HepG2 (cell line): Measurements from ENCODE around the gene CTU2. TPM values are rescaled to one million over a fixed set of nuclear protein-coding genes. Genes with fewer than 3 reads are reported as not detected.

ENCODE experiments used
- DPF2 ChIP-seq: sonication (generic); formaldehyde crosslinking; IDR thresholded peaks from 2 replicates; pipeline ENCODE4 v1.4.0; 2020; ENCODE audit warnings: mild to moderate bottlenecking, low read depth, missing genetic modification reagents, borderline replicate concordance
- MEIS1 ChIP-seq: sonication (generic); formaldehyde crosslinking; IDR thresholded peaks from 2 replicates; pipeline ENCODE4 v1.9.0; 2021; ENCODE audit warnings: mild to moderate bottlenecking, missing genetic modification reagents, moderate library complexity, borderline replicate concordance
- RCOR2 ChIP-seq: IDR thresholded peaks from 2 replicates; pipeline ENCODE4 v1.6.1; 2016; ENCODE audit warnings: missing biosample characterization, missing genetic modification reagents
- SOX13 ChIP-seq, 3 experiments: fragments of 450-650 bp in 1 of 3; sonication (generic) in 1 of 3; formaldehyde crosslinking in 1 of 3; IDR thresholded peaks in 2 of 3; conservative IDR thresholded peaks in 1 of 3; 2 replicates each; pipeline versions ENCODE4 v1.5.0 to v1.6.1; 2016 to 2020; ENCODE audit warnings: antibody characterized with exemption in 1 of 3, mild to moderate bottlenecking in 1 of 3, missing compliant biosample characterization in 1 of 3, missing genetic modification reagents in 1 of 3, moderate library complexity in 1 of 3
- YEATS4 ChIP-seq: sonication (generic); formaldehyde crosslinking; IDR thresholded peaks from 2 replicates; pipeline ENCODE4 v1.4.0; 2020; ENCODE audit warnings: missing genetic modification reagents, borderline replicate concordance
- ZKSCAN5 ChIP-seq: sonication (generic); formaldehyde crosslinking; IDR thresholded peaks from 2 replicates; pipeline ENCODE4 v1.5.1; 2020; ENCODE audit warnings: mild to moderate bottlenecking, missing genetic modification reagents
- ZNF382 ChIP-seq: sonication (generic); formaldehyde crosslinking; IDR thresholded peaks from 2 replicates; pipeline ENCODE4 v1.5.0; 2020; ENCODE audit warnings: missing genetic modification reagents, mild to moderate bottlenecking, borderline replicate concordance
- ZNF580 ChIP-seq: IDR thresholded peaks from 2 replicates; pipeline ENCODE4 v1.6.1; 2016; ENCODE audit warnings: low read depth, borderline replicate concordance
- polyA plus RNA-seq, 8 experiments: library from polyadenylated mRNA; depleted of rRNA in 3 of 8; stranded (reverse) in 7 of 8; unstranded in 1 of 8; fragments of >200 nt; fragmentation: Illumina TruSeq in 4 of 8; extraction: Trizol in 4 of 8; gene quantifications; 2 replicates each; pipeline versions ENCODE4 v1.2.1 to v1.2.3, GENCODE V29; 2011 to 2016; ENCODE audit warnings: low read depth in 4 of 8, missing spikeins in 1 of 8, mixed read lengths in 1 of 8; ENCODE audit not compliant: insufficient read depth in 1 of 8
- total RNA-seq, 5 experiments: library from RNA; depleted of rRNA; stranded (reverse); fragments of >200 nt; fragmentation: Illumina TruSeq; extraction: Trizol; gene quantifications; 2 replicates each; pipeline ENCODE4 v1.2.3, GENCODE V29; 2016; ENCODE audit warnings: low read depth in 1 of 5
- TF ChIP-seq, protein P1 (sequence below): sonication (generic); formaldehyde crosslinking; IDR thresholded peaks from 2 replicates; pipeline ENCODE4 v1.5.1; 2020; ENCODE audit warnings: mild to moderate bottlenecking, missing genetic modification reagents, moderate library complexity
- TF ChIP-seq, protein P2 (sequence below): sonication (generic); formaldehyde crosslinking; IDR thresholded peaks from 2 replicates; pipeline ENCODE4 v1.5.0; 2020; ENCODE audit warnings: mild to moderate bottlenecking, missing genetic modification reagents, borderline replicate concordance
- TF ChIP-seq, protein P3 (sequence below): sonication (generic); formaldehyde crosslinking; IDR thresholded peaks from 2 replicates; pipeline ENCODE4 v1.4.0; 2020; ENCODE audit warnings: missing genetic modification reagents
- TF ChIP-seq, protein P4 (sequence below): sonication (generic); formaldehyde crosslinking; IDR thresholded peaks from 2 replicates; pipeline ENCODE4 v1.4.0; 2020; ENCODE audit warnings: missing genetic modification reagents, mild to moderate bottlenecking, borderline replicate concordance

The CTU2 gene
- total and polyA plus RNA-seq, 2 of the 13 experiments (the other 11 are each of a cell fraction or from before 2014, with no cell fraction given) = 13.3 to 21.9 TPM

GRCh38 chr16:88700636-88701482, 5.4 kb upstream of the CTU2 start (continued):
- TF ChIP-seq, protein P1, sequence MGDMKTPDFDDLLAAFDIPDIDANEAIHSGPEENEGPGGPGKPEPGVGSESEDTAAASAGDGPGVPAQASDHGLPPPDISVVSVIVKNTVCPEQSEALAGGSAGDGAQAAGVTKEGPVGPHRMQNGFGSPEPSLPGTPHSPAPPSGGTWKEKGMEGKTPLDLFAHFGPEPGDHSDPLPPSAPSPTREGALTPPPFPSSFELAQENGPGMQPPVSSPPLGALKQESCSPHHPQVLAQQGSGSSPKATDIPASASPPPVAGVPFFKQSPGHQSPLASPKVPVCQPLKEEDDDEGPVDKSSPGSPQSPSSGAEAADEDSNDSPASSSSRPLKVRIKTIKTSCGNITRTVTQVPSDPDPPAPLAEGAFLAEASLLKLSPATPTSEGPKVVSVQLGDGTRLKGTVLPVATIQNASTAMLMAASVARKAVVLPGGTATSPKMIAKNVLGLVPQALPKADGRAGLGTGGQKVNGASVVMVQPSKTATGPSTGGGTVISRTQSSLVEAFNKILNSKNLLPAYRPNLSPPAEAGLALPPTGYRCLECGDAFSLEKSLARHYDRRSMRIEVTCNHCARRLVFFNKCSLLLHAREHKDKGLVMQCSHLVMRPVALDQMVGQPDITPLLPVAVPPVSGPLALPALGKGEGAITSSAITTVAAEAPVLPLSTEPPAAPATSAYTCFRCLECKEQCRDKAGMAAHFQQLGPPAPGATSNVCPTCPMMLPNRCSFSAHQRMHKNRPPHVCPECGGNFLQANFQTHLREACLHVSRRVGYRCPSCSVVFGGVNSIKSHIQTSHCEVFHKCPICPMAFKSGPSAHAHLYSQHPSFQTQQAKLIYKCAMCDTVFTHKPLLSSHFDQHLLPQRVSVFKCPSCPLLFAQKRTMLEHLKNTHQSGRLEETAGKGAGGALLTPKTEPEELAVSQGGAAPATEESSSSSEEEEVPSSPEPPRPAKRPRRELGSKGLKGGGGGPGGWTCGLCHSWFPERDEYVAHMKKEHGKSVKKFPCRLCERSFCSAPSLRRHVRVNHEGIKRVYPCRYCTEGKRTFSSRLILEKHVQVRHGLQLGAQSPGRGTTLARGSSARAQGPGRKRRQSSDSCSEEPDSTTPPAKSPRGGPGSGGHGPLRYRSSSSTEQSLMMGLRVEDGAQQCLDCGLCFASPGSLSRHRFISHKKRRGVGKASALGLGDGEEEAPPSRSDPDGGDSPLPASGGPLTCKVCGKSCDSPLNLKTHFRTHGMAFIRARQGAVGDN = peak; percentile 96
- peak; percentile 87; the same call in 1 of the 2 replicates for TF ChIP-seq YEATS4 (CRISPR knock-in tag)
- TF ChIP-seq RCOR2 (CRISPR knock-in tag) = 0 out of 2 replicates have a peak, but pooled peaks have one; percentile 16
- peak; percentile 91; the same call in 1 of the 2 replicates for TF ChIP-seq MEIS1
- no peak for TF ChIP-seq ZNF382
- TF ChIP-seq, protein P2, sequence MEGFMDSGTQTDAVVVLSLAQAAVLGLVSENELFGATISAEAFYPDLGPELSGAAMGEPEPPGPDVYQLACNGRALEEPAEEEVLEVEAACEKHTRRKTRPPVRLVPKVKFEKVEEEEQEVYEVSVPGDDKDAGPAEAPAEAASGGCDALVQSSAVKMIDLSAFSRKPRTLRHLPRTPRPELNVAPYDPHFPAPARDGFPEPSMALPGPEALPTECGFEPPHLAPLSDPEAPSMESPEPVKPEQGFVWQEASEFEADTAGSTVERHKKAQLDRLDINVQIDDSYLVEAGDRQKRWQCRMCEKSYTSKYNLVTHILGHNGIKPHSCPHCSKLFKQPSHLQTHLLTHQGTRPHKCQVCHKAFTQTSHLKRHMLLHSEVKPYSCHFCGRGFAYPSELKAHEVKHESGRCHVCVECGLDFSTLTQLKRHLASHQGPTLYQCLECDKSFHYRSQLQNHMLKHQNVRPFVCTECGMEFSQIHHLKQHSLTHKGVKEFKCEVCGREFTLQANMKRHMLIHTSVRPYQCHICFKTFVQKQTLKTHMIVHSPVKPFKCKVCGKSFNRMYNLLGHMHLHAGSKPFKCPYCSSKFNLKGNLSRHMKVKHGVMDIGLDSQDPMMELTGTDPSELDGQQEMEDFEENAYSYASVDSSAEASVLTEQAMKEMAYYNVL = peak; percentile 82; the same call in 1 of the 2 replicates
- no peak; the same call in 1 of the 2 replicates for TF ChIP-seq ZKSCAN5
- TF ChIP-seq DPF2 (CRISPR knock-in tag) = peak; percentile 81; the same call in 1 of the 2 replicates
- no peak for TF ChIP-seq SOX13 (IDR thresholded peaks at IDR 0.05)
- TF ChIP-seq SOX13 (CRISPR knock-in tag; conservative IDR thresholded peaks at IDR 0.05 in 1 of 2, IDR thresholded peaks at IDR 0.05 in 1 of 2) = peak in 1 of 2 experiments; percentile 41; a peak in 1 of 4 replicates
- TF ChIP-seq, protein P3, sequence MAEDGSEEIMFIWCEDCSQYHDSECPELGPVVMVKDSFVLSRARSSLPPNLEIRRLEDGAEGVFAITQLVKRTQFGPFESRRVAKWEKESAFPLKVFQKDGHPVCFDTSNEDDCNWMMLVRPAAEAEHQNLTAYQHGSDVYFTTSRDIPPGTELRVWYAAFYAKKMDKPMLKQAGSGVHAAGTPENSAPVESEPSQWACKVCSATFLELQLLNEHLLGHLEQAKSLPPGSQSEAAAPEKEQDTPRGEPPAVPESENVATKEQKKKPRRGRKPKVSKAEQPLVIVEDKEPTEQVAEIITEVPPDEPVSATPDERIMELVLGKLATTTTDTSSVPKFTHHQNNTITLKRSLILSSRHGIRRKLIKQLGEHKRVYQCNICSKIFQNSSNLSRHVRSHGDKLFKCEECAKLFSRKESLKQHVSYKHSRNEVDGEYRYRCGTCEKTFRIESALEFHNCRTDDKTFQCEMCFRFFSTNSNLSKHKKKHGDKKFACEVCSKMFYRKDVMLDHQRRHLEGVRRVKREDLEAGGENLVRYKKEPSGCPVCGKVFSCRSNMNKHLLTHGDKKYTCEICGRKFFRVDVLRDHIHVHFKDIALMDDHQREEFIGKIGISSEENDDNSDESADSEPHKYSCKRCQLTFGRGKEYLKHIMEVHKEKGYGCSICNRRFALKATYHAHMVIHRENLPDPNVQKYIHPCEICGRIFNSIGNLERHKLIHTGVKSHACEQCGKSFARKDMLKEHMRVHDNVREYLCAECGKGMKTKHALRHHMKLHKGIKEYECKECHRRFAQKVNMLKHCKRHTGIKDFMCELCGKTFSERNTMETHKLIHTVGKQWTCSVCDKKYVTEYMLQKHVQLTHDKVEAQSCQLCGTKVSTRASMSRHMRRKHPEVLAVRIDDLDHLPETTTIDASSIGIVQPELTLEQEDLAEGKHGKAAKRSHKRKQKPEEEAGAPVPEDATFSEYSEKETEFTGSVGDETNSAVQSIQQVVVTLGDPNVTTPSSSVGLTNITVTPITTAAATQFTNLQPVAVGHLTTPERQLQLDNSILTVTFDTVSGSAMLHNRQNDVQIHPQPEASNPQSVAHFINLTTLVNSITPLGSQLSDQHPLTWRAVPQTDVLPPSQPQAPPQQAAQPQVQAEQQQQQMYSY (CRISPR knock-in tag) = no peak
- TF ChIP-seq ZNF580 (CRISPR knock-in tag) = 0 out of 2 replicates have a peak, but pooled peaks have one; percentile 39
- TF ChIP-seq, protein P4, sequence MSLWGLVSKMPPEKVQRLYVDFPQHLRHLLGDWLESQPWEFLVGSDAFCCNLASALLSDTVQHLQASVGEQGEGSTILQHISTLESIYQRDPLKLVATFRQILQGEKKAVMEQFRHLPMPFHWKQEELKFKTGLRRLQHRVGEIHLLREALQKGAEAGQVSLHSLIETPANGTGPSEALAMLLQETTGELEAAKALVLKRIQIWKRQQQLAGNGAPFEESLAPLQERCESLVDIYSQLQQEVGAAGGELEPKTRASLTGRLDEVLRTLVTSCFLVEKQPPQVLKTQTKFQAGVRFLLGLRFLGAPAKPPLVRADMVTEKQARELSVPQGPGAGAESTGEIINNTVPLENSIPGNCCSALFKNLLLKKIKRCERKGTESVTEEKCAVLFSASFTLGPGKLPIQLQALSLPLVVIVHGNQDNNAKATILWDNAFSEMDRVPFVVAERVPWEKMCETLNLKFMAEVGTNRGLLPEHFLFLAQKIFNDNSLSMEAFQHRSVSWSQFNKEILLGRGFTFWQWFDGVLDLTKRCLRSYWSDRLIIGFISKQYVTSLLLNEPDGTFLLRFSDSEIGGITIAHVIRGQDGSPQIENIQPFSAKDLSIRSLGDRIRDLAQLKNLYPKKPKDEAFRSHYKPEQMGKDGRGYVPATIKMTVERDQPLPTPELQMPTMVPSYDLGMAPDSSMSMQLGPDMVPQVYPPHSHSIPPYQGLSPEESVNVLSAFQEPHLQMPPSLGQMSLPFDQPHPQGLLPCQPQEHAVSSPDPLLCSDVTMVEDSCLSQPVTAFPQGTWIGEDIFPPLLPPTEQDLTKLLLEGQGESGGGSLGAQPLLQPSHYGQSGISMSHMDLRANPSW = peak; percentile 67; the same call in 1 of the 2 replicates
